ENCODE measurements around the gene LYSMD3.
"Not testable (repeated sequence)": the region's sequence is repeated elsewhere in the genome, so short reads cannot be mapped to it uniquely, and the experiment has no call there.

Gene LYSMD3

GRCh38 chr5:90529194-90529938 lies at the start of gene LYSMD3:
Gene LYSMD3, minus strand, starts transcription at chr5:90529584. Its CDS starts 4,295 bp downstream, at chr5:90525289.
- Mint-ChIP-seq H3K9me3 (no peaks in the 10 kb centered on the region), H3K36me3 (peaks cover 34% of the 10 kb centered on the region), H3K4me3 (peak within 1 kb of the TSS; percentile 89), H3K4me1 (peaks cover 23% of the 10 kb centered on the region), H3K27ac (peak within 1 kb of the TSS; percentile 93)
- ATAC-seq (peak; percentile 91), DNase-seq (ENCODE audit: low spot score in 2 of 2) (peak; percentile 93 to 97)

- DNase-seq (ENCODE audit: low spot score in 2 of 2); H3K36me3 Mint-ChIP-seq; H3K4me3 Mint-ChIP-seq; ATAC-seq; H3K27ac Mint-ChIP-seq; H3K9me3 Mint-ChIP-seq; H3K4me1 Mint-ChIP-seq: not testable (repeated sequence)
Measured at GRCh38 chr5:90576566-90576965, 47.2 kb upstream of the LYSMD3 start.

GRCh38 chr5:90575712-90576111 lies 46.3 kb upstream of the LYSMD3 start:
- H3K27ac Mint-ChIP-seq = no peak overlapping the region
- ATAC-seq (no peak), DNase-seq (ENCODE audit: low spot score in 2 of 2) (no peak)
- H3K4me3 Mint-ChIP-seq = no peak overlapping the region
- no peaks in the 10 kb centered on the region for H3K4me1 Mint-ChIP-seq
- H3K36me3 Mint-ChIP-seq = no peaks in the 10 kb centered on the region
- H3K9me3 Mint-ChIP-seq = peaks cover 7% of the 10 kb centered on the region

- H3K9me3 Mint-ChIP-seq = peaks cover 5% of the 10 kb centered on the region
- no peaks in the 10 kb centered on the region for H3K4me1 Mint-ChIP-seq
- H3K36me3 Mint-ChIP-seq = no peaks in the 10 kb centered on the region
- H3K27ac Mint-ChIP-seq = no peak overlapping the region
- ATAC-seq (no peak), DNase-seq (ENCODE audit: low spot score in 2 of 2) (no peak)
- H3K4me3 Mint-ChIP-seq = no peak overlapping the region
Measured at GRCh38 chr5:90571147-90571773, 41.9 kb upstream of the LYSMD3 start.

- H3K4me3 Mint-ChIP-seq = no peak overlapping the region
- ATAC-seq (no peak), DNase-seq (ENCODE audit: low spot score in 2 of 2) (no peak)
- H3K27ac Mint-ChIP-seq = no peak overlapping the region
- H3K9me3 Mint-ChIP-seq = peaks cover 5% of the 10 kb centered on the region
- no peaks in the 10 kb centered on the region for H3K36me3 Mint-ChIP-seq
- no peaks in the 10 kb centered on the region for H3K4me1 Mint-ChIP-seq
Measured at GRCh38 chr5:90570034-90570433, 40.6 kb upstream of the LYSMD3 start.

- peaks cover 5% of the 10 kb centered on the region for H3K9me3 Mint-ChIP-seq
- no peak for ATAC-seq
- no peak for DNase-seq (ENCODE audit: low spot score in 2 of 2)
- no peaks in the 10 kb centered on the region for H3K4me1 Mint-ChIP-seq
- H3K36me3 Mint-ChIP-seq = no peaks in the 10 kb centered on the region
- no peak overlapping the region for H3K4me3 Mint-ChIP-seq
- H3K27ac Mint-ChIP-seq = no peak overlapping the region
Measured at GRCh38 chr5:90569084-90569483, 39.7 kb upstream of the LYSMD3 start.

- no peaks in the 10 kb centered on the region for H3K36me3 Mint-ChIP-seq
Measured at GRCh38 chr5:90565491-90565890, 36.1 kb upstream of the LYSMD3 start.

GRCh38 chr5:90563108-90563507 lies 33.7 kb upstream of the LYSMD3 start:
- Mint-ChIP-seq H3K36me3 (no peaks in the 10 kb centered on the region), H3K4me3 (no peak overlapping the region)
- ATAC-seq = no peak

More at GRCh38 chr5:90565491-90565890, 36.1 kb upstream of the LYSMD3 start:
- Mint-ChIP-seq H3K27ac (no peak overlapping the region), H3K9me3 (peaks cover 5% of the 10 kb centered on the region), H3K4me1 (no peaks in the 10 kb centered on the region), H3K4me3 (no peak overlapping the region)
- ATAC-seq (no peak), DNase-seq (ENCODE audit: low spot score in 2 of 2) (no peak)

GRCh38 chr5:90562341-90562740 lies 33.0 kb upstream of the LYSMD3 start:
- DNase-seq (ENCODE audit: low spot score in 2 of 2) (no peak), ATAC-seq (no peak)
- H3K9me3 Mint-ChIP-seq = no peaks in the 10 kb centered on the region
- H3K36me3 Mint-ChIP-seq = no peaks in the 10 kb centered on the region
- H3K4me3 Mint-ChIP-seq = no peak overlapping the region
- no peak overlapping the region for H3K27ac Mint-ChIP-seq
- peaks cover 15% of the 10 kb centered on the region for H3K4me1 Mint-ChIP-seq

More at GRCh38 chr5:90563108-90563507, 33.7 kb upstream of the LYSMD3 start:
- Mint-ChIP-seq H3K9me3 (no peaks in the 10 kb centered on the region), H3K4me1 (peaks cover 11% of the 10 kb centered on the region), H3K27ac (no peak overlapping the region)
- no peak for DNase-seq (ENCODE audit: low spot score in 2 of 2)

GRCh38 chr5:90561766-90562165 lies 32.4 kb upstream of the LYSMD3 start:
- no peaks in the 10 kb centered on the region for H3K9me3 Mint-ChIP-seq
- H3K4me3 Mint-ChIP-seq = no peak overlapping the region
- no peak overlapping the region for H3K27ac Mint-ChIP-seq
- DNase-seq (ENCODE audit: low spot score in 2 of 2) (no peak), ATAC-seq (no peak)
- peaks cover 15% of the 10 kb centered on the region for H3K4me1 Mint-ChIP-seq
- no peaks in the 10 kb centered on the region for H3K36me3 Mint-ChIP-seq

GRCh38 chr5:90560771-90561170 lies 31.4 kb upstream of the LYSMD3 start:
- ATAC-seq = no peak
- Mint-ChIP-seq H3K36me3 (no peaks in the 10 kb centered on the region), H3K27ac (no peak overlapping the region), H3K4me1 (peaks cover 15% of the 10 kb centered on the region), H3K4me3 (no peak overlapping the region), H3K9me3 (no peaks in the 10 kb centered on the region)
- no peak for DNase-seq (ENCODE audit: low spot score in 2 of 2)

GRCh38 chr5:90558344-90559192 lies 29.2 kb upstream of the LYSMD3 start, which contains the start of gene ADGRV1:
Gene ADGRV1, plus strand, starts transcription at chr5:90558797. Its CDS starts 99 bp downstream, at chr5:90558896.
- DNase-seq (ENCODE audit: low spot score in 2 of 2) (peak in 1 of 2 donors; percentile 51), ATAC-seq (peak; percentile 64)
- peaks cover 15% of the 10 kb centered on the region for H3K4me1 Mint-ChIP-seq
- peak within 1 kb of the TSS; percentile 59 for H3K4me3 Mint-ChIP-seq
- H3K27ac Mint-ChIP-seq = no peak within 1 kb of the TSS
- H3K36me3 Mint-ChIP-seq = no peaks in the 10 kb centered on the region
- H3K9me3 Mint-ChIP-seq = no peaks in the 10 kb centered on the region

- H3K4me1 Mint-ChIP-seq = peaks cover 15% of the 10 kb centered on the region
- no peak for DNase-seq (ENCODE audit: low spot score in 2 of 2)
- H3K9me3 Mint-ChIP-seq = no peaks in the 10 kb centered on the region
- ATAC-seq = no peak
- peak overlapping the region; percentile 59 for H3K4me3 Mint-ChIP-seq
- H3K27ac Mint-ChIP-seq = no peak overlapping the region
- H3K36me3 Mint-ChIP-seq = no peaks in the 10 kb centered on the region
Measured at GRCh38 chr5:90557871-90558270, 28.5 kb upstream of the LYSMD3 start.

GRCh38 chr5:90557391-90557790 lies 28.0 kb upstream of the LYSMD3 start:
- H3K27ac Mint-ChIP-seq = no peak overlapping the region
- DNase-seq (ENCODE audit: low spot score in 2 of 2) = no peak
- ATAC-seq = no peak
- no peak overlapping the region for H3K4me3 Mint-ChIP-seq
- no peaks in the 10 kb centered on the region for H3K36me3 Mint-ChIP-seq
- peaks cover 15% of the 10 kb centered on the region for H3K4me1 Mint-ChIP-seq
- H3K9me3 Mint-ChIP-seq = no peaks in the 10 kb centered on the region

- DNase-seq (ENCODE audit: low spot score in 2 of 2) (no peak), ATAC-seq (no peak)
- Mint-ChIP-seq H3K27ac (no peak overlapping the region), H3K9me3 (no peaks in the 10 kb centered on the region), H3K4me1 (peaks cover 15% of the 10 kb centered on the region), H3K36me3 (no peaks in the 10 kb centered on the region), H3K4me3 (no peak overlapping the region)
Measured at GRCh38 chr5:90555666-90556065, 26.3 kb upstream of the LYSMD3 start.

All from stimulated activated effector memory CD8-positive, alpha-beta T cell treated with anti-CD3 and anti-CD28 coated beads, Interleukin-12 subunit alpha, Interleukin-12 subunit beta, amount 100 ng/mL, for 72 hours (primary cell).